ENCODE measurements around the gene RTCA.
A peak's percentile ranks its signal among the peaks of the same experiment; 100 is the strongest.

RTCA gene

DNA sequence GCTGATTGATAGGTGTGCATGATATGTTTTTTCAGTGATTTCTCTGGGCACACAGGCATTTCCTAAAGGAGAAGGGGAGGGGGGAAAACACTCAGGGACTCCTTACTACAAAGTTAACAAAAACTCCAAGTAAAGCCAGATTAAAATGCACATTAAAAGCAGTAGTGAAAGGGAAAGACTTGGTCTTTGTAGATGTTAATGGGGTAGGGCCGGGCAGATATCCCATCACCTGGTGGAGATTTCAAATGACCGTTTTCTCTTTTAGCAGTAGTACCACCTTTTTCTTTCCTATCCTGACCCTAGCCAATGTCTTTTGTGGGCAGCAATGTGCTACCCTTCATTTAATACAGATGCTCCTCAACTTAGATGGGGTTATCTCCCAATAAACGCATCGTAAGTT is 32.5 kb downstream of the RTCA start:
- Histone ChIP-seq H4K20me1 (no peaks in the 10 kb centered on the region; a peak in 1 of 22 replicates), H3K27ac (no peak overlapping the region), H3K4me3 (no peak overlapping the region), H3K36me3 (peaks cover 3 to 35% (median 11%) of the 10 kb centered on the region in 11 experiments; a peak in 16 of 22 replicates), H3K4me1 (0 out of 20 replicates have a peak, but pooled peaks cover 0 to 5% (median 0%) of the 10 kb centered on the region in 10 experiments), H3K9me3 (replicated peaks in 1 of 11) (peaks cover 0 to 5% (median 0%) of the 10 kb centered on the region in 11 experiments; a peak in 3 of 22 replicates), H3K9ac (no peak overlapping the region), H3K4me2 (no peak overlapping the region), H3K27me3 (no peaks in the 10 kb centered on the region)
- TF ChIP-seq Cebpa-rat (IDR thresholded peaks at IDR 0.05) = no peak

DNA sequence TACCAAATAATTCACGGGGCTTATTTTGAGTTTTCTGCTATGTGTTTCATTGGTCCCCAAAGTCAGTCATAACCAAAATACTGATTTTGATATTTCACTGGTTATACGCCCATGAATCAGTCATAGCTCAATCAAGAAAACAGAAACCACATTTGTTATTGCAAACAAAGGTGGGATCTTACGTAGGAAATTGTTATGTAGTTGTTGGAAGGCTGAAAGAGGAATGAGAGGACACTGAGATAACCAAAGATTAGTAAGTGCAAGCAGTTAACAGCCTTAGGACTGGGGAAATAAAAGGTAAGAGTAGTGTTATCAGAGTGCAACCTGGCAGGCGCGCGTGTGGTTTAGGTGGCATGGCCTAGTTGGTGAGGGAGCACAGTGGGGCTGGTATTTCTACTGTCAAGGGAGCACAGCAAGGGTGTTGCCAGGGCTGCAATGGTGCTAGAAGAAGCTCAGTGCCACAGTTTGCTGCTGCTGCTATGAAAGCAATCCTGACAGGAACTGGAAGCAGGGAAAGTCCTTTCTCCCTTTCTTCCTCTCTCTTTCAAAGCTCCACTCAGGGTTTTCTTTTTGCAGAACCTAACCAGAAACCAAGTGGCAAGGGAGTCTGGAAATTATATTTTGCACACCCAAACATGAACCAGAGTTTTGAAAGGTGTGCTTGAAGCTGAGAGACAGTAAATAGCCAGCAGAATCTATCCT is 33.7 kb downstream of the RTCA start:
- H3K36me3 ChIP-seq = peaks cover 0 to 24% (median 6%) of the 10 kb centered on the region in 11 experiments; a peak in 10 of 22 replicates
- TF ChIP-seq Cebpa-rat (IDR thresholded peaks at IDR 0.05) = no peak
- no peaks in the 10 kb centered on the region; a peak in 1 of 22 replicates for H4K20me1 ChIP-seq

DNA sequence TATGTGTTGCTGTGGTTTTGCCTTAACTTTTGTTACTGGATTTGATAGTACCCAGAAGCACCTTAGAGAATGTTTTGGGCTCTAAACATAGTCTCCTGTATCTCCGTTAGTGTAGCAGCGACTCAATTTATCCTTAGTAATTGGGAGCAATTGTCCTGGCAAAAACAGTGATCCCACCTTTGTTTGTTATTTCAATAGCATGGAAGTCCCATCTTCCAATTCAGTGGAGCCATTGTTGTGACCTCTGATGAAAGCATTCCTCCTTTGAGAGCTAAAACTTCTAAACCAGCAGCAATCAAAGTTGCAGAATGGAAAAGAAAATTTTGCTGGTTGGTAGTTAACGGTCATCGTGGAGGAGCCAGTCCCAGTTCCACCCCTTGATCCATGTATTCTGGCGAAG is 34.7 kb downstream of the RTCA start:
- H3K4me1 ChIP-seq = 0 out of 20 replicates have a peak, but pooled peaks cover 0 to 5% (median 0%) of the 10 kb centered on the region in 10 experiments
- H4K20me1 ChIP-seq = no peaks in the 10 kb centered on the region; a peak in 1 of 22 replicates
- no peak overlapping the region for H3K27ac ChIP-seq
- no peak overlapping the region for H3K4me3 ChIP-seq
- H3K9ac ChIP-seq = no peak overlapping the region
- H3K9me3 ChIP-seq (replicated peaks in 1 of 11) = peaks cover 0 to 5% (median 0%) of the 10 kb centered on the region in 11 experiments; a peak in 3 of 22 replicates
- peaks cover 0 to 14% (median 6%) of the 10 kb centered on the region in 11 experiments; a peak in 8 of 22 replicates for H3K36me3 ChIP-seq
- no peak overlapping the region for H3K4me2 ChIP-seq
- no peak for TF ChIP-seq Cebpa-rat (IDR thresholded peaks at IDR 0.05)
- H3K27me3 ChIP-seq = no peaks in the 10 kb centered on the region

More for the DNA sequence above, 33.7 kb downstream of the RTCA start:
- Histone ChIP-seq H3K4me3 (no peak overlapping the region), H3K27me3 (no peaks in the 10 kb centered on the region), H3K9ac (no peak overlapping the region), H3K9me3 (replicated peaks in 1 of 11) (peaks cover 0 to 5% (median 0%) of the 10 kb centered on the region in 11 experiments; a peak in 3 of 22 replicates), H3K4me1 (0 out of 20 replicates have a peak, but pooled peaks cover 0 to 5% (median 0%) of the 10 kb centered on the region in 10 experiments), H3K27ac (no peak overlapping the region), H3K4me2 (no peak overlapping the region)

DNA sequence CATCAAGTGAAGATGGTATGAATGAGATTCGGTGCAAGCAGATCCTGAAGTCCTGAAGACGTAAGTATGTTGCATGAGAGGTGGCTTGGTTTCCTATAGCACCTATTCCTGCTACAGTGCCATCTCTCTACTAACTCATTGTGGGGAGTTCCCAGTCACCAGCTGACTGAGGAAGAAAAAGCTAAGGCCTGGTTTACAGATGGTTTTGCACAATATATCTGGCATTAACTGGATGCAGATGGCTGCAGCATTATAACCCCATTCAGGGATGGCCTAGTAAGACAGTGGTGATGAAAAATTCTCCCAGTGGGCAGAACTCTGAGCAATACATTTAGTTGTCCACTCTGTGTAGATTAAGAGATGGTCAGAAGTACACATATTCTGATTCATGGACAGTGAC is 36.7 kb downstream of the RTCA start:
- H3K9ac ChIP-seq = no peak overlapping the region
- H3K9me3 ChIP-seq (replicated peaks in 1 of 11) = no peaks in the 10 kb centered on the region
- H3K4me2 ChIP-seq = no peak overlapping the region
- no peak overlapping the region for H3K27ac ChIP-seq
- no peaks in the 10 kb centered on the region; a peak in 1 of 22 replicates for H4K20me1 ChIP-seq
- TF ChIP-seq Cebpa-rat (IDR thresholded peaks at IDR 0.05) = no peak
- no peaks in the 10 kb centered on the region for H3K27me3 ChIP-seq
- H3K4me3 ChIP-seq = no peak overlapping the region
- H3K4me1 ChIP-seq = peaks cover 0 to 20% (median 0%) of the 10 kb centered on the region in 10 experiments; a peak in 7 of 20 replicates
- no peaks in the 10 kb centered on the region for H3K36me3 ChIP-seq

DNA sequence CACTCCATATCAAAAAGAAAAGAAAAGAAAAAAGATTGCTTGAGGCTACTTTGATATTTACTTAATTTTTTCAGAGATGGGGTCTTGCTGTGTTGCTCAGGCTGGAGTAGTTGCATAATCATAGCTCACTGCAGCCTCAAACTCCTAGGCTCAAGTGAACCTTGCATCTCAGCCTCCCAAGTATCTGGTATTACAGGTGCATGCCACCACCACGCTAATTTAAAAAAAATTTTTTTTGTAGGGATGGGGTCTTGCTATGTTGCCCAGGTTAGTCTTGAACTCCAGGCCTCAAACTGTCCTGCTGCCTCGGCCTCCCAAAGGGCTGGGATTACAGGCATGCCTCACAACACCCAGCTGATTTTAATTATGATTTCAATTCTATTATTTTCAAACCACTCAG is 38.2 kb downstream of the RTCA start:
- no peak for TF ChIP-seq Cebpa-rat (IDR thresholded peaks at IDR 0.05)
- Histone ChIP-seq H4K20me1 (no peaks in the 10 kb centered on the region; a peak in 1 of 22 replicates), H3K27ac (no peak overlapping the region), H3K4me1 (peaks cover 0 to 29% (median 0%) of the 10 kb centered on the region in 10 experiments; a peak in 7 of 20 replicates), H3K36me3 (no peaks in the 10 kb centered on the region), H3K4me3 (no peak overlapping the region), H3K9ac (no peak overlapping the region), H3K9me3 (replicated peaks in 1 of 11) (peaks cover 0 to 2% (median under 1%) of the 10 kb centered on the region in 11 experiments; a peak in 11 of 22 replicates), H3K27me3 (no peaks in the 10 kb centered on the region), H3K4me2 (no peak overlapping the region)

DNA sequence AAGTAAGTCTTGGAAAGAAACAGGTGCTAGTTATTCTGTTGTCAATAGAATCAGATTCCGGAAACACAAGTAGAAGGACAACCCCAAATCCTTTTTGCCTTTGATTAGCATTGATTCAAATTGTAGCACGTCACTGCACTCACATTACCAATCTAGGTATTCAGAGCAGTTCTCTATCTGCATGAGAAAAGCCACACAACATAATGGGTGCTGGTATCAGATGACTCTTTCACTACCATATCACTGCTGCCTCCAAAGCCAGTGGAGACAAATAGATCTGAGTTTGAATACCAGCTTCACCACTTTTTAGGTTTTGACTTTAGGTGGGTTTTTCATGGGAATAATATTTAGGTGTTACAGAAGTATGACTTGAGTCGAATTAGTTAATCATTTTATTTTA is 38.9 kb downstream of the RTCA start:
- Histone ChIP-seq H3K36me3 (no peaks in the 10 kb centered on the region), H3K4me1 (peaks cover 0 to 26% (median 0%) of the 10 kb centered on the region in 10 experiments; a peak in 7 of 20 replicates), H3K9ac (no peak overlapping the region), H3K27ac (no peak overlapping the region), H3K9me3 (replicated peaks in 1 of 11) (peaks cover 5 to 9% (median 8%) of the 10 kb centered on the region in 11 experiments; a peak in 16 of 22 replicates), H3K4me3 (no peak overlapping the region), H3K4me2 (no peak overlapping the region), H4K20me1 (no peaks in the 10 kb centered on the region; a peak in 1 of 22 replicates), H3K27me3 (no peaks in the 10 kb centered on the region)
- no peak for TF ChIP-seq Cebpa-rat (IDR thresholded peaks at IDR 0.05)

DNA sequence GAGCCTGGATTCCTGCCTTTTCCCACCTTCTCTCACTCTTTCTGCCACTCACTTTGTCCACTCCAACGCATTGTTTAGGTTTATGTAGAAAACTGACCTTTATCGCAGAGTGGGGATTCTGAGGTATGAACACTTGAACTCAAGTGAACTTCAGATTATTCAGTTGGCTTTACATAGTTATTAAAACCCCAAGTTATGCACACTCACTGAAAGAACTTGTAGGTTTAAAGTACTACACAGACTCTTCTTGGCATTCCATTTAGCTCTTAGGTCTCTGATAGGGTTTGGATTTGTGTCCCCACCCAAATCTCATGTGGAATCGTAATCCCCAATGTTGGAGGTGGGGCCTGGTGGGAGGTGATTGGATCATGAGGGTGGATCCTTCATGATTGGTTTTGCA is 39.9 kb downstream of the RTCA start:
- H3K4me1 ChIP-seq = peaks cover 0 to 24% (median 0%) of the 10 kb centered on the region in 10 experiments; a peak in 7 of 20 replicates
- H3K9me3 ChIP-seq (replicated peaks in 1 of 11) = peaks cover 5 to 16% (median 8%) of the 10 kb centered on the region in 11 experiments; a peak in 16 of 22 replicates
- TF ChIP-seq Cebpa-rat (IDR thresholded peaks at IDR 0.05) = no peak
- no peak overlapping the region for H3K9ac ChIP-seq
- no peaks in the 10 kb centered on the region for H3K36me3 ChIP-seq
- H3K27me3 ChIP-seq = no peaks in the 10 kb centered on the region
- no peak overlapping the region for H3K4me3 ChIP-seq
- H3K4me2 ChIP-seq = 0 out of 22 replicates have a peak overlapping the region, but pooled peaks of 1 of the 11 experiments have one; percentile 67
- H4K20me1 ChIP-seq = no peaks in the 10 kb centered on the region
- no peak overlapping the region for H3K27ac ChIP-seq

DNA sequence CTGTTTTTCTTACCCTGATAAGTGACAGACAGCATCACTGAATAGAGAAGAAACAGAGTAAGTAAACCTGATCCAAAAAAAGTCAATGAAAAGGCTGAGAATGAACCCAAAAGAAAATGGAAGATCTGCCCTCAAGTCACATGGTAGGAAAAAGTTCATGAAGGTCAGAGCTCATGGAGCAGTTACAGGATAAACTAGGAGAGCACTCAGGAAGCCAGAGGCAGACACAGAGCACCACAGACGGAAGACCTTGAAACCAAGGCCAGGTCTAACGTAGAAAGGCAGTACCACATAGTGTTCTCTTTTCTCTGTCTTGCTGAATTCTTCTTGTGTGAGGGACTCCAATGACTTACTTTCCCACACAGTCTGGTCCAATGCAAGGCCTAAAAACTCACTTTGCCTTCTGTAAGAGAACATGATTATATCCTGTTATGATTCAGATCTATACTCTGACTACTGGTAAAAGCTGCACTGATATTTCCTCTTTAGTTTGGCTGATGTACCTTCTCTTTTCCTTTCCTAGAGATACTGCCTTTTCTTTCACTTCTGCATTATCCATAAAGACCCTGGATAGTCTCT is 40.8 kb downstream of the RTCA start:
- Histone ChIP-seq H3K4me1 (peaks cover 0 to 24% (median 0%) of the 10 kb centered on the region in 10 experiments; a peak in 7 of 20 replicates), H3K4me3 (no peak overlapping the region), H3K27me3 (no peaks in the 10 kb centered on the region), H3K9ac (no peak overlapping the region), H3K9me3 (replicated peaks in 1 of 11) (peaks cover 5 to 16% (median 8%) of the 10 kb centered on the region in 11 experiments; a peak in 16 of 22 replicates), H3K4me2 (peak overlapping the region in 3 of 11 experiments; percentile 3 to 67 (median 3); a peak in 3 of 22 replicates), H3K36me3 (no peaks in the 10 kb centered on the region), H3K27ac (no peak overlapping the region; a peak in 1 of 22 replicates), H4K20me1 (no peaks in the 10 kb centered on the region)
- TF ChIP-seq Cebpa-rat (IDR thresholded peaks at IDR 0.05) = no peak

DNA sequence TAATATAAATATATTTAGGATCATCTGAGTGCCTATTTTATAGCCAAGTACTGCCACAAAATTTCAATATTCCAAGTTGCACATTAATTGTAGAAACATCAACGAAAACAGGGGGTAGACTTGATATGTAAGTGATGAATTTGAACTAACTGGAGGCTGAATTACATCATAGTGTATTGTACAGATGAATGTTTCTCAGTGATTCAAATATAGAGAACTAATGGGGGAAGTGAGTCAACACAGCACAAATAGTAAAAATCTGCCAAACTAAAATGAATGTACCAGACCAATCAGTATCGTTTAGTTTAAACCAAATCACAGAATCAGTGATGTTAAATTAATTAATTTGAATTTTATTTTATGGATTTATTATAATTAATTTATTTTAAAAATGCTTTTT is 42.8 kb downstream of the RTCA start:
- no peaks in the 10 kb centered on the region for H3K27me3 ChIP-seq
- no peak overlapping the region for H3K4me2 ChIP-seq
- no peak overlapping the region for H3K27ac ChIP-seq
- peaks cover 5 to 16% (median 8%) of the 10 kb centered on the region in 11 experiments; a peak in 16 of 22 replicates for H3K9me3 ChIP-seq (replicated peaks in 1 of 11)
- H3K9ac ChIP-seq = no peak overlapping the region
- H3K4me3 ChIP-seq = no peak overlapping the region
- TF ChIP-seq Cebpa-rat (IDR thresholded peaks at IDR 0.05) = no peak
- H4K20me1 ChIP-seq = no peaks in the 10 kb centered on the region
- no peaks in the 10 kb centered on the region for H3K36me3 ChIP-seq
- peaks cover 0 to 24% (median 0%) of the 10 kb centered on the region in 10 experiments; a peak in 7 of 20 replicates for H3K4me1 ChIP-seq

All from BLaER1 treated with 17β-estradiol and CSF1 and Interleukin-3, amounts not matched to agents 10 nM and 100 nM (cell line).